Hippocampal formation (tissue), 2 donors: ENCODE results near the gene TXNRD2.

ENCODE experiments used
- DNase-seq, 2 donors: peaks; one replicate each; lab custom pipeline; 2025; lab: John Stamatoyannopoulos, UW

The TXNRD2 gene

DNA sequence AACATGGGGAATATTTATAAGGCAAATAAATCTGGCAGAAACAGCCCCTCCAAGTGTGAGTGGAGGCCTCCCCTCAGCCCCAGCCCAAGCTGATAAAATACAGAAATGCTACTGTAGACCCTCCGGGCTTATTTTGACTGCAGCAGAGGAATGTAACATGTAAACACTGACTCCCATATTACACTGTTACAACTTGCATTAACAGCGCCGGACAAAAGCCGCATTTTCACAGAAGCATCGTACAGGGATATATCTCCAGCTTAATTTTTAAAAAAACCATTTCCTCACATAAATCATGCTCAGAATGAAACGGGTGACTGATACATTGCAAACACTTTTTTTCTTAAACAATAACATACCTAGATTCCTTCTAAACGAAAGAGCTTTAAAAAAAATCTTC, 36.7 kb downstream of the TXNRD2 start:
- no peak for DNase-seq

DNA sequence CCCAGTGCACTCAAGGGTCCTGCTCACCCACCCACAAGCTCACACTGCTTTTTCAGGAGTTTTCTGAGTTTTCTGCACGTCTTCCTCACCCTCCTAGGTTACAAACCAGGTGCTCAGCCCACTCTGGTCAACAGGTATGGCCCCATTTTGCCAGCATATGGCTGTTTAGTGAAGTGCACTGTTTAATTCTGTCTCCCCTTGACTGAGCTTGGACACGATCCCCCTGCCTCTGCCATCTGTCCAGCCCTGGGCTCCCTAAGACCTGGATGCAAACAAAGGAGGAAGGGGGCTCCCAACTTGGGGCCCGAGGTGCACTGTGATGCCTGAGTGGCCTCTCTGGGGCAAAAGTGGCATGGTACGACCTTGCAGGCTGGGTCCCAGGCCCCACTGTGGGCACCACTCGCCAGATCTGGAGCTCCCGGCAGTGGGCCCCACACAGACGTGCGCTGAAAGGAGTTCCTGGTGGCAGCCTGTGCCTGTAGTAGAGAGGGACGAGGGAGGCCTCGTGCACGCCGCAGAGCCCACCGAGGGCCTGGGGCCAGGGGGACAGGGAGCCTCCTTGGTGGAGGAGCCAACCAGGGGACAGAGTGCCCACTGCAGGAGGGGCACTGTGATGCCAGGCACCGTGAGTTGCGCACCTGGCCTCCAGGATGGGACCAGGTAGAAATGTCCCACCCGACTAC, 37.3 kb downstream of the TXNRD2 start:
- DNase-seq: no peak

DNA sequence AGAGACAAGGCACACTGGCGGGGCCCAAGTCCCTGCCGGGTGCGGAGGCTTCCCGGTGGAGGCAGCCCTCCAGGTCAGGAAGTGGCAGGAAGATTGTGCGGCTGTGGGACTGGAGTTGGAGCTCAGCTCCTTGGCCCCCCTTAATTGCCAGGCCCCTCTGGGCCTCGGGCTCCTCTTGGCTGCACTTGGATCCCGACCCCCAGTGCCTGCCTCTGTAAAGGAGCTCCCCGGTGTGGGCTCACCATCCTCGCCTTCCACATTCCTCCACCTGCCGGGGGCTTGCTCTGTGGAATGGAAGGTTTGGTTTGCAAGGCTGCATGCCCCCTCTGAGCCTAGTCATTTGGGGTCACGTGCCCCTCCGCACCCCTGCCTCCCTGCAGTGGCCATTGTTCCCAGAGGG, 38.1 kb downstream of the TXNRD2 start:
- no peak for DNase-seq

DNA sequence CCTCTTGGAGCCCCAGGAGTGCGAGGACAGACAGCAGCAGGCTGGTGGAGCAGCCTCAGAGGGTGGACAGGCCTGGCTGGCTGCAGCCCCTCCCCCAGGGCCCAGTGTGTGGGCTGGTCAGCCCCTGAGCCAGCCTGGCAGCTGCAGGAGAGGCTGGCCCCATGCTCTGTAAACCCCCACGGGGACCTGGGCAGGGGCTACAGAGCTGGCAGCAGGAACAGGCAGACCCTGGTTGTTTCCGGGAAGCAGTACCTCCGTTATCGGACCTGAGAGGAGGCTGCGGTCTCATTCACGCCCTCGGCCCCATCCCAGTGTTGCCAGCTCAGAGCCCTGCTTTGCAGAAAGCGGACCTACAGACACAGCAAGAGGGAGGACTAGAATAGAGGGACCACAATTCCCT, 38.6 kb downstream of the TXNRD2 start:
- no peak for DNase-seq

DNA sequence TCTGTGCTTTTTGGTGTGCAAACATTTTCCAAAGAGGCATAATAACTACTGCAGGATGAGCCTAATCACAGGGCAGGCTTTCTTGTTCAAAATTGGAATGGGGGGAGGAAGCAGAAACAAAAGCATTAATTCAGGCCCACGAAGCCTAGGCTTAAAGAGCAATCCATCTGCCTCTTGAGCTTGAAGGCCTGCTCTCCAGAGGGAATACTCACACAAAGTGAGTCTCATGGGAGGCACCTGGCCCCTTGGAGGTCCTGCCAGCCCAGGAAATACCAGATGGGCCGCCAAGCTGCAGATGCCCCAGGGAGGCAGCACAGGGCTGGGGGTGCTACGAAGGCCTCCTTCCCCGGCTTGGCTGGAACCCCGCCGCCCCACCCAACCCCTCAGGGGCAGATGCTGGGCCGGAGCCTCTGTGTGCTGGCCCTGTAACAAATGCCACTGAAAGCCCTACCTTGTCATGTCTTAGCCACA, 39.3 kb downstream of the TXNRD2 start:
- no peak for DNase-seq

DNA sequence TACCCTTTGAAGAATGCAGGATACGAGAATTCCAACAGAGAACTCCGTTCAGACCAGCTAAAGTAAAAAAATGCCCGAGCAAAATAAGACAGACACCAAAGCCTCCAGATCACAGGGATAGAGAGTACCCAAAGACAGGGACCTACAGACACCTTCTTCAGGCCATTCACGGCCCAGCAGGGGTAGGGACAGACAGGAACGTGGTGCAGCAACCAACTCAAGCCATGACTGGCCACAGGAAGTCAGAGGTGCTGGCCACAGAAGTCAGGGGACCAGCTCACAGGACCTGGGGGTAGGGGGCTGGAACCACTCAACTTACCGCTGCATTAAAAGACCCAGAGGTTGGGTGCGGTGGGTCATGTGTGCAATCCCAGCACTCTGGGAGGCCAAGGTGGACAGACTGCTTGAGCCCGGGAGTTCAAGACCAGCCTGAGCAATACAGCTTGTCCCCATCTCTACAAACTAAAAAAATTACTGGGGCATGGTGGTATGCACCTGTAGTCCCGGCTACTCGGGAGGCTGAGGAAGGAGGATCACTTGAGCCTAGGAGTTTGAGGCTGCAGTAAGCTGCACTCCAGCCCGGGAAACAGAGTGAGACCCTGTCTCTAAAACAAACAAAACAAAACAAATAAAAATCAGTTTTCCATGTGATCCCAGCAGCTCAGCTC, 39.9 kb downstream of the TXNRD2 start:
- no peak for DNase-seq

DNA sequence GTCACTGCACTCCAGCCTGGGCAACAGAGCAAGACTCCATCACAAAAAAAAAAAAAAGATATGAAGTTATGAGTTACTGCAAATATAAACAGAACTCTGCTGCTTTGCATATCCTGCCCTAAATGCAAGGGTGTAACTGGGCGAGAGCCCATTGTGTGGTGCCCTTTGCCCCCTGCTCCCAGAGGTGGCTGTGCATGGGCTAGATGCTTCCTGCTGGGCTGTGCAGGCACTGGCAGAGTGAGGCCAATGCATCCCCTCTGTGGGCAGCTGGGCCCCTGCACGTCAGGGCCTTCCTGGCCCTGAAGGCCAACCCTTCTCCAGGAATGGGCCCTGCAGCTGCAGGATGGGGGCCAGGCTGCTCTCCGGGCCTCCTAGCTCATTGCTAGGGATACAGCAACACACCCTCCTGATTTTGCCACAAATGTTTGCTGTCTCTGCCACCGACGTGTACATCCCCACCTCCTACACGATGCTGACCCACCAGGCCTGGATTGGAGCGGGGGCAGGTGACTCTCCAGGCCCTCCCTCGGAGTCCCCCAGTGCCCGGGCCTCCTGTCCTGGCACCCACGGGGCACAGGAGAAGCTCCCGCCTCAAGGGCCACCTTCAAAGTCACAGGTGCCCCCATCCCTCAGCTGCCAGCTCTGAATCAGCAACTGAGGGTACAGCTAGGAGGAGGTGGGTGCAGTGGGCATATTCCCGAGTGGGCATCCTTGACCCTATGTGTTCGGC, 40.7 kb downstream of the TXNRD2 start:
- no peak for DNase-seq

DNA sequence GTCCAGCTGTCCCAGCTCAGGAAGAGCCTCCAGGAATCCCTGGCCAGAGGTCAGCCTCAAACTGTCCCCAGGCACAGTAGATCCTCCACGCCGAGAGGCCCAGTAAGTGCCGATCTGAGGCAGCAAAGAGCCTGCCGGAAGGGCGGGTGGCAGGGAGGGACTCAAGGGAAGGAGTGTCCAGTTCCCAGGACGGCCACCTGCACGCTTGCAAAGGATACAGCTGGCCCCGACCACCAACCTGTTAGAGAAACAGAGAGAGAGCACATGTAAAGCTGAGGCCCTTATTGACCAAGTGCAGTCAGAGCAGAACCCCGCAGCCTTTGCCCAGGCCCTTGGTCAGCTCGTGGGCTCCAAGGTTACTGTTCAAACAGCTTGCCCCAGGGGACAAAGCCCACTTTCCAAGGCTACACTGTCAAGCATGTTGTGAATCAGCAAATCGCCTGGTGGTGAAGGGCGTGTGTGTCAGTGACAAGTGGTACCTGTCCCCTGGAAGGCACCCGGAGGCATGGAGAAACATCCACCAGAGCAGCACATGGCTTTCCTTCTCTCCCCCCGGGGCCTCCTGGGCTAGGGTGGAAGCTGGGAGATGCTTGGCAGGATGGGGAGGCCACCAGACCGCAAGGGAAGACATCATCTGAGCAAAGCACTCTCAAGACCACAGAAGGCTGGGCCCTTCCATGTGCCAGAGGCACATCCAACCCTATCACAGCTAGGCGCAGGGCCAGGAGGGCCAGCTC, 42.6 kb downstream of the TXNRD2 start:
- no peak for DNase-seq

DNA sequence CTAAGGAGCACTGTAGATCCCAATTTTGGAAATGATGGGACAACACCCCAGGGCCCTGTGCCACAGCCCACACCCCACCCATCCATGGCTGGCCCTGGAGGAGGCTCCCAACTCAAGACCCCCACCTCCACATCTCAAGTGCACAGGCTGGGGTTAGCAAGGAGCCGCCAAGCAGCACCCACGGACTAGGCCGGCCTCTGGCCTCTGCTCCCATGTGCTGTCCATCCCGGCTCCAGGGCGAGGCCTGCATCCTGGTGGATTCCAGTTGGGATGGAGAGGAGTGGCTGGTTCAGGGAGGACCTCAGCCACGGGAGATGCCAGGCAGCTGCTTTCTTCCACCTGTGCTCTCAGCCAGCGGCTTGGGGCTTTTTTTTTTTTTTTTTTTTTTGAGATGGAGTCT, 43.5 kb downstream of the TXNRD2 start:
- no peak for DNase-seq

DNA sequence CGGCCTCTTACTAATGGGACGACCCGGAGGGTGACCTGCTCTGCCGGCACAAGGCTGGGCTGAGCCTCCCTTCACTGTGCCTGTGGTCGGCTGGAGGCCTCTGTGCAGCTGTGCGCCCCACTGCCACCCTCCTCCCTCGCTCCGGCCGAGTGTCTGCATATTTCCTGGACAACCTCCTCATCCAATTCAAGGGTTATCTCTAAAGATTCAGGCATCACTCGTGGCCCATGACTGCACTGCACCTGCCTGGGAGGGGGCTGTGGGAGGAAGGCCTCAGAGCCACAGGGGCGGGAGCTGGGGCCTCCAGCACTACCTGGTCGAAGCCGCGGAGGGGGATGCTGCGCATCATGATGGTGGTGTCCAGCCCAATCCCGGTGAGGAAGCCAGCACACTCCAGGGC, 43.9 kb downstream of the TXNRD2 start:
- DNase-seq: no peak

DNA sequence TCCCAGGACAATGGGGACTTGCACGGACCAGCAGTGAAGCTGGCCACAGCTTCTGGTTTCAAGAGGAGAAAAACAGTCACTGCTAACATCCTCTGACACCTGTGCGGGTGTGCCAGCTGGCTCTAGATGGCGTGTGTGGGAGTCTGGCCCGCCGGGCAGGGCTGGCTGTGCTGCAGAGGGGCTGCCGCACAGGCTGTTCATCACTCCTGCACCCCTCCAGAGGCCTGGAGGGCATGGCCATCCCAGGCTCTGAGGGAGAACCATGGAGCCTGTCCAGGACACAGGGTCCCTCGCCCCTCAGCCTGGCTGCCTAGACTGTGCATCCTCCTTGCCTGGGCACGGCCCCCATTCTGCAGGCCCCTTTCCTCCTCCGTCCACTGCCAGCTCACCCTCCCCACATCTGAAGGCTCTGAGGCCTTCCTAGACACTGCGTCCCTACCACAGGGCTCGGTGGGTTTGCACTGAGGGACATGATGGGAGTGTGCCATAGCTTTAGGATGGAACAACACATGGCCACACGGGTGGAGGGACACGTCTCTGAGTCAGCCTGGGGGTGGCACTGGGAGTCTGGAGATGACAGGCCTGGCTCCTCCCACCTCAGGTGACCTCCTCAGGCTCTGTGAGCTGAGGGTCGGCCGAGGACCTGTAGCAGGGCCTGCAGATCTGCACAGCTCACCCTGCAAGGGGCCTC, 44.8 kb downstream of the TXNRD2 start:
- no peak for DNase-seq

DNA sequence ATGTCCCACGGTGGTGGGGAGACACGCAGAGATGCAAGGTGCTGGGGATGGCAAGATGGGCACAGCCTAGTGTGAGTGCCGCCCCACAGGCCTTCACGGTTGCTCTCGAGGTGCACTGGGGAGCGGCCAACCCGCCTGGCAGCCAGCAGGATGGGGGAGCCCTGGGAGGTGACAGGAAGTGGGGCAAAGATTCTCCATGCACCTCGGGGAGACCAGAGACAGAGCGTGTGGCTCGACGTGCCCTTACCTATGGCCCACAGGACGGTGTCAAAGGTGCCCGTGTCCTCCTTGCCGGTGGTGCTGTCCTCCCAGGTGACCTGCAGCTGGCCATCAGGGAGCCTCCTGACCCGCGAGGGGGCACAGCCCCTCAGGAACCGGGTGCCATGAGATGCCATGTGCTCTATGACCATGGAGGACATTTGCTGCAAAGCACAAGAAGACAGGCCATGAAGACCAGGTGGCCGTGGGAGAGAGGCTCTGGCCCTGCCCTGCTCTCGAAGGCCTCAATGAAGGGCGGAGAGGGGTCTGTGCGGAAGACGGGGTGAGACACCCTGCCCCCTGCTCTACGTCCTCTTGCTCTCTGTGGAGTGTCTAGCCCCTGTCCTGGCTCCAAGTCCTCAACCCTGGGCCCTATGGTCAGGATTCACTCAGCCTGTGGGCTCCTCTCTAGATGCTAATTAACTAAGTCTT, 46.3 kb downstream of the TXNRD2 start:
- no peak for DNase-seq

DNA sequence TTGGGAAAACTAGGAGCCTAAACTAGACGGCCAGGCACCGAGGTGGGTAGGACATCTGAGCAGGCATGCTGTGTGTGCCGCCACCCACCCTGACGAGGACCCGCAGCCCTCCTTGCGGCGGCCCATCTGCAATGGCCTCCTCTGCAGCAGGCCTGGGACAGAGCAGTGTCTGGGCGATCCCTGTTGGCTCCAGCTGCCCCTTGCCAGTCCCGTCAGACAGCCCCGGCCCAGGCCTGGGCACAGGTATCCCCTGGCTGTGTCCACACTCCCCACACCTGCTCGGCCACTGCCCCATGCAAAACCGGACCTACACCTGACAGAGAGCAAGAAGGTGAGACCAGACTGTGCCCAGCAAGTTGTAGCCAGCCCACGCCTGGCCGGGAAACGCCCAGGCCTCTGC, 48.3 kb downstream of the TXNRD2 start:
- DNase-seq: no peak

DNA sequence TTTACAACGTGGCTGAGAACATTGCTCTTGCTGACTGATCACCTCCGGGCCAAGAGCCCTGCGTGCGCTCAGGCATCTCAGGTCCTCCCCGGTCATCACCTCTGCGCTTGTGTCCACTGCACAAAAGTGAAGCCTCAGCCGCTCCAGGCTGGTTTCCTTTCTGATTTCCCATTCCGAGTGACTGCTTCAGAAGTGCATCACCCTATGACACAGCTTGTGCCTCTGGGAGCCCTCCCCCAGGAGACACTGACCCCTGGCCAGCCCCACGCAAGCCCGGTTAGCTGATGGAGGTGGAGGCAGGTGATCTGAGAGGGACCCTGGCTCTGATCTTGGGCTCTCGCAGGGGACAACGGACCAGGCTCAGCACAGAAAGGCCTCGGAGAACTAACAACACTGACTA, 48.7 kb downstream of the TXNRD2 start:
- DNase-seq: no peak

DNA sequence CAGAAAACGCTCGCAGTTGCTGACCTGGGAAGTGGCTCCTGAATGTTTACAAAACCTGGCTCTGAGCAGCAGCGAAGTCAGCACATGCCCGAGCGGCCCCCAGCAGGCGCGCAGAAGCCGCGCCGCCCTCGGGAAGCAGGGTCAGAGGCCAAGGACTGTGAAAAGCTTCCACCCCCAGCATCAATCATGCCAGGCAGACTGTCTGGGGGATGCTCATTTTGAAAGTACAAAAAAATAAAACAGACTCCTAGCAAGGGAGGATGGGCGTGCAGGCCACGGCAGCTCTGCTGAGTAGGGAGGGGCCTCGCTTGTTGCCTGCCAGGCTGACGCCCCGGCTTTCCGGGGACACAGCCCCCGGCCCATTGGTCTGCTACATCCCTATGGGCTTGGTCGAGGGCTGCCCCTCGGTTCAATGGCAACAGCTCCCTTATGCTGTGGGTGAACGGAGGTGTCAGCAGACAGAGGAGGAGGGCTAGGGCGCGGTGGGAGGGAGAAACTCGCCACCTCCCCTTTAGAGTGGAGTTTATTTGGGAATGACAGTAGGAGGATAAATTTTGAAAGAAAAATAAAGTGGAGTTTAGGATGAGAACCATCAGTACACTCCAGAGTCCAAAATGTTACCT, 49.2 kb downstream of the TXNRD2 start:
- no peak for DNase-seq

DNA sequence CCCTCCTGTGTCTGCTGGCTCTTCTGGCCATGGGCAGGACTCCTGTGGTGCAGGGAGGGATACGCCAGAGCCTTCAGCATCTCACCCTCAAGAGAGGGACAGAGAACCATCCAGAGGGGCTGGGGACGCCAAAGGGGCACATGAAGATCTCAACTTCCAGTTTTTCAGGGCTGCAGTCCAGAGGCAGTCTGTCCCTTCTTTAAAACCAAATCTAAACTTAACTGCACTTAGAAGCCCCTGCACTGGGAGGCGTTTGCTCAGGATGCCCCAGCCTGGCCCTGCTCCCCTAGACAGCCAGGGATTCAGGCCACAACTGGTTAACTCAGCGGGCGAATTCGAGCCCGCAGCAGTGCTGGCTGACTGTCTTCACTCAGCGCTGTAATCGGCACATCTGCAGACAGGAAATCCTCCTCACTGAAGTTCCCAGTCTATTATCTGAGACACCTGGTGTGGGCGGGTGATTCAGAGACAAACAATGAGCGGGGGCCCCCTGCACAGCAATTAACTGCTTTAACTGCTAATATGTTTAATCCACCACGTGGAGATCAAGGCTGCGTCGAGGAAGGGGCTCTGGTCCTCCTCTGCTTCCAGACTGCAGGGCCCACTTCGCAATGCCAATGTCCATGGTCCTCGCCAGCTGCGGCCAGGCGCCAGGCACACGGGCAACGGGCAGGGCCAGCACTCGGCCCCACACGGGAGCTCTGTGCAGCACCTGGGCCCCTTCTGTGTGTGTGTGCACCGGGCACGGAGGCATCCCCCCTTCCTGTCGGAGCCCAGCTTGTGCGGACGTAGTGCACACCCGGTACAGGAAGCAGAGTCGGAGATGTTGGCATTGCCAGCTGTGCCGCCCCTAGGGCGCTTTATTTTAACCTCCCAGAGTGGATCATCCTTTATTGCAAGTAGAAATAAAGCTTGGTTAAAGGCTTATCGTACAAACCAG, 50.0 kb downstream of the TXNRD2 start:
- DNase-seq: no peak

DNA sequence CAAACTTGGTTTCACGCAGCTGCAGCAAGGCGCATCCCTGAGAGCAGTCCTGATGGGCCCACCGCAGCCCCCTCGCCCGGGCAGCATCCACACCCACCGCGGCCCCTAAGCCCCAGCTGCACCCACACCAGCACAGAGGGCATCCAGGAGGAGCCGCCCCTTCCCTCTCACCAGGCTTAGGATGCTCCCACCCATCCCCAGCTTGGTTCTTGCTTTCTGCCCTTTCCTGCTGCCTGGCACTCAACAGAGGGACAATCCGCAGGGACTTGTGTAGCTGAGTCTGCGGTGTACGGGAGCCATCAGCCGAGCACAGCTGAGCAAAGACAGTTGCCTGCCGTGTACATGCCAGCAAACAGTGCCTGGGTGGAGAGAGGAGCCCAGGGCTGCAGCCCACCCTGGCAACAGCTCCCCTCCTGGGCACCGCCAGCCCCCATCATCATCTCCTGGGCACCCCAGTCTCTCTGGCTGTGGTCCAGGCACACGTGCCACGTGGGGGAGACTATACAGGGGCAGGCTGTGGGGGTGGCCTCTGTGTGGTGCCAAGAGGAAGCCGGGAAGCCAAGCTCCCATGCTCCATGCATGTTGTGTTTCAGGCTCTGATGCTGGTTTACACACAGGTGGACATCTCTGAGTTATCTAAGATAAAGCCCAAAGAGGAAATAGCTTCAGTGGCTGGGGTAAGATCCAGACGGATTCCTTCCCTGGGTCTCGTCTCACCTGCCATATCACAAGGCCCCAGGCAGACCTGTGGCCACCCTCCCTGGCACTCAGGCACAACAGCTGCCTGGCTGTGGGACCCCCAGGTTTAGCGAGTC, 50.9 kb downstream of the TXNRD2 start:
- no peak for DNase-seq

DNA sequence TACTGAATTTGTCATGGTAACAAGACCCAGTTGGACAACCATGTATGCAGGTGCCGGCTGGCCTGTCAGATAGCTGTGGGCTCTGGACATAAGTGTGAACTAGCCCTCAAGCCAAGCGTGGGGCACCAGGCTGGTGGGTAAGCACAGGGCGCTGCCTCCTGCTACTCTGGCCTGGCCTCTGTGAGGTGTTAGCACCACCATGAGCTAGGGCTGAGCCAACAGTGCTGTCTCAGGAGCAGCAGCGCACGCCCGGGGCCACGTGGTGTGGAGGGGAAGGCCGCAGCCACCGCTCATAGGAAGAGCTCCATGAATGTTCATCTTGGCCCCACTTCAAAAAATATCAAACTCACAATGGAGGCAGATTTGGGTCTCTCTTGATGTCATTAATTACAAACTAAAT, 51.7 kb downstream of the TXNRD2 start:
- no peak for DNase-seq
